HEK293T (cell line): ENCODE results near the gene TMEM232.

Experiments used
- ELF4 ChIP-seq: fragments of 450-650 bp; IDR thresholded peaks from 2 replicates; pipeline ENCODE4 v1.6.1; 2017; ENCODE audit warnings: antibody characterized with exemption
- FOXK2 ChIP-seq: fragments of 450-650 bp; IDR thresholded peaks from 2 replicates; pipeline ENCODE4 v1.6.1; 2016; ENCODE audit warnings: mild to moderate bottlenecking
- NFRKB ChIP-seq: fragments of 450-650 bp; IDR thresholded peaks from 2 replicates; pipeline ENCODE4 v1.6.1; 2016; ENCODE audit warnings: mild to moderate bottlenecking, moderate library complexity
- SP1 ChIP-seq: fragments of 450-650 bp; IDR thresholded peaks from 2 replicates; pipeline ENCODE4 v1.6.1; 2017

DNA sequence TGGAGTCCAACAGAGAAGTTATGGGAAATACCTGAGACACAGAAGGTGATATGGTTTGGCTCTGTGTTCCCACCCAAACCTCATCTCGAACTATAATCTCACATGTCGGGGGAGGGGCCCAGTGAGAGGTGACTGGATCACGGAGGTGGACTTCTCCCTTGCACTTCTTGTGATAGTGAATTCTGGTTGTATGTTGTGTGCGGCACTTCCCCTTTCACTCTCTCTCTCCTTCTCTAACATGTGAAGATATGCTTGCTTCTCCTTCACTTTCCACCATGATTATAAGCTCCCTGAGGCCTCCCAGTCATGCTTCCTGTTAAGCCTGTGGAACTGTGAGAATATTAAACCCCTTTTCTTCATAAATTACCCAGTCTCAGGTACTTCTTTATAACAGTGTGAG is 96.1 kb downstream of the TMEM232 start:
- no peak for TF ChIP-seq ELF4
- no peak for TF ChIP-seq SP1
- no peak for TF ChIP-seq FOXK2
- no peak for TF ChIP-seq NFRKB
